AG04449 (cell line): ENCODE measurements around the gene ERG28.

Experiments used
- CTCF ChIA-PET: fragments of 350-600 bp; formaldehyde crosslinking; extraction: SDS; loops from one replicate; lab custom pipeline; 2021; ENCODE audit warnings: antibody characterized with exemption; lab: Yijun Ruan, JAX
- POLR2A ChIA-PET: fragments of 400-600, 350-600 bp; formaldehyde crosslinking; extraction: SDS; loops from one replicate; lab custom pipeline; 2020; ENCODE audit warnings: antibody characterized with exemption, inconsistent platforms; lab: Yijun Ruan, JAX
- DNase-seq: peaks from one replicate; pipeline ENCODE4 v3.0.0-alpha.2; 2010; ENCODE audit warnings: low read depth, low spot score
- H3K4me3 ChIP-seq: 2 replicates; pipeline ENCODE4 v1.5.1; 2011; ENCODE audit warnings: low read depth, mild to moderate bottlenecking, control low read depth, low read length
- CTCF ChIP-seq: IDR thresholded peaks from one replicate; pipeline ENCODE4 v1.5.1; 2011; ENCODE audit warnings: mild to moderate bottlenecking, moderate library complexity, low read length, control low read depth, inconsistent platforms; ENCODE audit not compliant: insufficient read depth; ENCODE audit errors: missing control alignments

Gene ERG28

GRCh38 chr14:75654127-75654732 is 6.4 kb downstream of the ERG28 start:
- POLR2A ChIA-PET, result interaction anchor here (0.7 to 1.1 kb wide), 2 partner anchors 76 to 77 kb away, joined by 3 to 6 read pairs; no protein-coding TSS in a partner anchor
- DNase-seq, result no peak
- TF ChIP-seq CTCF, result peak; percentile 92
- H3K4me3 ChIP-seq, result no peak overlapping the region
- CTCF ChIA-PET, result interaction anchor here (0.6 to 17.3 kb wide), 54 partner anchors 7 to 603 kb away, joined by 3 to 896 read pairs (median 4); partner anchors contain the start of genes FLVCR2 and MLH3

- CTCF ChIA-PET, result interaction anchor here (0.6 to 17.3 kb wide), 49 partner anchors 6 to 602 kb away, joined by 3 to 896 read pairs (median 4); partner anchors contain the start of genes FLVCR2 and MLH3
- H3K4me3 ChIP-seq, result no peak overlapping the region
- POLR2A ChIA-PET, result interaction anchor here (1.1 kb wide), 1 partner anchor 76 kb away, joined by 3 read pairs; no protein-coding TSS in a partner anchor
- TF ChIP-seq CTCF, result no peak
- DNase-seq, result no peak
Observed at GRCh38 chr14:75653563-75653962, 7.1 kb downstream of the ERG28 start.

- POLR2A ChIA-PET, result no interaction called here
- TF ChIP-seq CTCF, result no peak
- CTCF ChIA-PET, result interaction anchor here (1.1 to 17.3 kb wide), 10 partner anchors 6 to 329 kb away, joined by 3 to 896 read pairs (median 6); partner anchors contain the start of genes ERG28, FLVCR2 and TTLL5
- no peak for DNase-seq
- no peak overlapping the region for H3K4me3 ChIP-seq
Observed at GRCh38 chr14:75650253-75651058, 10.2 kb downstream of the ERG28 start.

- H3K4me3 ChIP-seq, result no peak overlapping the region
- POLR2A ChIA-PET, result no interaction called here
- DNase-seq, result no peak
- CTCF ChIA-PET, result interaction anchor here (0.9 to 17.3 kb wide), 8 partner anchors 6 to 161 kb away, joined by 3 to 896 read pairs (median 6); partner anchors contain the start of genes ERG28 and FLVCR2
- no peak for TF ChIP-seq CTCF
Observed at GRCh38 chr14:75649773-75650172, 10.9 kb downstream of the ERG28 start.

GRCh38 chr14:75649337-75649736 is 11.3 kb downstream of the ERG28 start:
- no peak for TF ChIP-seq CTCF
- DNase-seq, result no peak
- CTCF ChIA-PET, result interaction anchor here (0.9 to 17.3 kb wide), 8 partner anchors 7 to 160 kb away, joined by 3 to 896 read pairs (median 6); partner anchors contain the start of genes ERG28 and FLVCR2
- POLR2A ChIA-PET, result no interaction called here
- no peak overlapping the region for H3K4me3 ChIP-seq
